Karpas-422 (cell line): ENCODE data around the gene FBRSL1. TPM values are rescaled to one million over a fixed set of nuclear protein-coding genes. Genes with fewer than 3 reads are reported as not detected.

Experiments used
- DNase-seq: peaks from one replicate; pipeline ENCODE4 v3.0.0-alpha.2; 2015
- H2AFZ ChIP-seq: fragments of 200-600 bp; sonication (generic); 2 replicates; pipeline ENCODE4 v1.6.1; 2014; ENCODE audit warnings: antibody characterized with exemption, low read length, mixed read lengths
- H3K27ac ChIP-seq: fragments of 200-600 bp; sonication (generic); 2 replicates; pipeline ENCODE4 v1.5.1; 2014; ENCODE audit warnings: mild to moderate bottlenecking, low read length, moderate library complexity
- H3K27me3 ChIP-seq: fragments of 200-600 bp; sonication (generic); 2 replicates; pipeline ENCODE4 v1.6.1; 2014; ENCODE audit warnings: low read length, mixed read lengths
- H3K36me3 ChIP-seq: fragments of 200-600 bp; sonication (generic); 2 replicates; pipeline ENCODE4 v1.6.1; 2014; ENCODE audit warnings: low read length, mixed read lengths; ENCODE audit not compliant: insufficient read depth
- H3K4me1 ChIP-seq: fragments of 200-600 bp; sonication (generic); 2 replicates; pipeline ENCODE4 v1.6.1; 2014; ENCODE audit warnings: mild to moderate bottlenecking, low read length, mixed read lengths
- H3K4me2 ChIP-seq: fragments of 200-600 bp; sonication (generic); 2 replicates; pipeline ENCODE4 v1.6.1; 2014; ENCODE audit warnings: low read length, low read depth, mild to moderate bottlenecking; ENCODE audit not compliant: poor library complexity, severe bottlenecking
- H3K4me3 ChIP-seq: fragments of 200-600 bp; sonication (generic); 2 replicates; pipeline ENCODE4 v1.5.1; 2014; ENCODE audit warnings: mild to moderate bottlenecking, antibody characterized with exemption, low read length, mixed read lengths
- H3K79me2 ChIP-seq: fragments of 200-600 bp; sonication (generic); 2 replicates; pipeline ENCODE4 v1.6.1; 2014; ENCODE audit warnings: mild to moderate bottlenecking, low read length, mixed read lengths
- H3K9ac ChIP-seq: fragments of 200-600 bp; sonication (generic); 2 replicates; pipeline ENCODE4 v1.6.0; 2014; ENCODE audit warnings: low read length
- H3K9me2 ChIP-seq: fragments of 200-600 bp; sonication (generic), shearing (Covaris generic); replicated peaks from 2 replicates; pipeline ENCODE4 v1.6.0; 2014; ENCODE audit warnings: mild to moderate bottlenecking, low read length, moderate library complexity; ENCODE audit not compliant: insufficient read depth
- H3K9me3 ChIP-seq: fragments of 300-700, 200-600 bp; sonication (generic); 2 replicates; pipeline ENCODE4 v1.6.1; 2014; ENCODE audit warnings: low read length, mixed read lengths
- H4K20me1 ChIP-seq: fragments of 200-600 bp; sonication (generic); 2 replicates; pipeline ENCODE4 v1.6.1; 2014; ENCODE audit warnings: mild to moderate bottlenecking, antibody characterized with exemption, low read length, low read depth; ENCODE audit not compliant: insufficient read depth
- total RNA-seq: library from RNA; depleted of rRNA; stranded (reverse); fragments of >200 nt; shearing (Covaris generic); gene quantifications from 2 replicates; pipeline ENCODE4 v1.2.3, GENCODE V29; 2014; ENCODE audit warnings: low replicate concordance

Gene FBRSL1
- total RNA-seq, 1 experiment from 2014 or later = 4.0 TPM

DNA sequence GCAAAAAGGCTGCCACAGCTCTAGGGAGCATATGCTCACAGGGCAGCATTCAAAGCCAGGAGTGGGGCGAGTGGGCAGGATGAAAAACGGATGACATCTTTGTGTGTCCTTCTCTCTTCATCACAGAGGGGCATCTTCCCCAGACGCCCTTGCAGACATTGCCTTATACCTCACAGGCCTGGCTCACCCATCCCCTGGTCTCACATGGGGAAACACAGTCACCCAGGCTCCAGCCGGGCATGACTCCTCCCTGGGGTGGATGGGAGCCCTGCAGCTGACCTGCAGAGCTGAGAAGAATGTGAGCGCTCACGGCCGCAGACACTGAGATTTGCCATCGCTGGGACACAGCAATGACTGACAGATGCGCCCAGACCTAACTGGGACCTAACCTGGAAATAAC lies 7.2 kb upstream of the FBRSL1 start:
- Histone ChIP-seq H3K9me3 (no peaks in the 10 kb centered on the region), H3K9ac (no peak overlapping the region), H4K20me1 (no peaks in the 10 kb centered on the region), H3K27ac (no peak overlapping the region), H3K36me3 (no peaks in the 10 kb centered on the region), H2AFZ (no peak overlapping the region), H3K4me2 (no peak overlapping the region), H3K4me1 (no peaks in the 10 kb centered on the region), H3K79me2 (no peaks in the 10 kb centered on the region), H3K4me3 (no peak overlapping the region), H3K27me3 (no peaks in the 10 kb centered on the region), H3K9me2 (no peaks in the 10 kb centered on the region)
- DNase-seq = no peak

DNA sequence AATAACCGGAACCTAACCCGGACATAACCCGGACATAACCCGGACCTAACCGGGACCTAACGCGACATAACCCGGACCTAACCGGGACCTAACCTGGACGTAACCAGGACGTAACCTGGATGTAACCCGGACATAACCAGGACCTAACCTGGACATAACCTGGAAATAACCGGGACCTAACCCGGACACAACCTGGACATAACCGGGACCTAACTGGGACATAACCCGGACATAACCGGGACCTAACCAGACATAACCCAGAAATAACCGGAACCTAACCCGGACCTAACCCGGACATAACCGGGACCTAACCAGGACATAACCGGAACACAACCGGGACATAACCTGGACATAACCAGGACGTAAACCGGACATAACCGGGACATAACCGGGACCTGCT lies 6.7 kb upstream of the FBRSL1 start:
- H3K4me2 ChIP-seq = no peak overlapping the region
- H2AFZ ChIP-seq = no peak overlapping the region
- H3K9me3 ChIP-seq = no peaks in the 10 kb centered on the region
- H3K27ac ChIP-seq = no peak overlapping the region
- no peaks in the 10 kb centered on the region for H3K9me2 ChIP-seq
- H3K9ac ChIP-seq = no peak overlapping the region
- DNase-seq = no peak
- H3K4me3 ChIP-seq = no peak overlapping the region
- no peaks in the 10 kb centered on the region for H3K27me3 ChIP-seq
- no peaks in the 10 kb centered on the region for H3K4me1 ChIP-seq
- no peaks in the 10 kb centered on the region for H3K79me2 ChIP-seq
- H3K36me3 ChIP-seq = no peaks in the 10 kb centered on the region
- no peaks in the 10 kb centered on the region for H4K20me1 ChIP-seq

GRCh38 chr12:132483612-132484011 lies 6.3 kb upstream of the FBRSL1 start:
- H3K27ac ChIP-seq = no peak overlapping the region
- H3K4me2 ChIP-seq = no peak overlapping the region
- 0 out of 2 replicates have a peak, but pooled peaks cover 4% of the 10 kb centered on the region for H4K20me1 ChIP-seq
- H3K27me3 ChIP-seq = no peaks in the 10 kb centered on the region
- no peaks in the 10 kb centered on the region for H3K9me2 ChIP-seq
- no peaks in the 10 kb centered on the region for H3K9me3 ChIP-seq
- no peaks in the 10 kb centered on the region for H3K4me1 ChIP-seq
- H3K79me2 ChIP-seq = no peaks in the 10 kb centered on the region
- DNase-seq = no peak
- H3K4me3 ChIP-seq = no peak overlapping the region
- H3K36me3 ChIP-seq = no peaks in the 10 kb centered on the region
- H3K9ac ChIP-seq = no peak overlapping the region
- H2AFZ ChIP-seq = no peak overlapping the region

- Histone ChIP-seq H3K9ac (no peak overlapping the region), H3K36me3 (no peaks in the 10 kb centered on the region), H2AFZ (no peak overlapping the region), H3K79me2 (no peaks in the 10 kb centered on the region), H3K27ac (no peak overlapping the region), H3K9me2 (no peaks in the 10 kb centered on the region), H4K20me1 (0 out of 2 replicates have a peak, but pooled peaks cover 7% of the 10 kb centered on the region), H3K4me2 (no peak overlapping the region), H3K27me3 (no peaks in the 10 kb centered on the region), H3K4me1 (peaks cover 2% of the 10 kb centered on the region), H3K9me3 (no peaks in the 10 kb centered on the region), H3K4me3 (no peak overlapping the region)
- DNase-seq = no peak
Measured at GRCh38 chr12:132484183-132484890, 5.6 kb upstream of the FBRSL1 start.

- no peak for DNase-seq
- H3K4me1 ChIP-seq = peaks cover 5% of the 10 kb centered on the region
- H3K9me2 ChIP-seq = no peaks in the 10 kb centered on the region
- H2AFZ ChIP-seq = no peak overlapping the region
- no peak overlapping the region for H3K4me2 ChIP-seq
- no peak overlapping the region for H3K9ac ChIP-seq
- no peaks in the 10 kb centered on the region for H3K27me3 ChIP-seq
- 0 out of 2 replicates have a peak, but pooled peaks cover 7% of the 10 kb centered on the region for H4K20me1 ChIP-seq
- no peaks in the 10 kb centered on the region for H3K79me2 ChIP-seq
- H3K36me3 ChIP-seq = no peaks in the 10 kb centered on the region
- H3K9me3 ChIP-seq = no peaks in the 10 kb centered on the region
- no peak overlapping the region for H3K4me3 ChIP-seq
- no peak overlapping the region for H3K27ac ChIP-seq
Measured at GRCh38 chr12:132484891-132485441, 5.0 kb upstream of the FBRSL1 start.

GRCh38 chr12:132485619-132486018 lies 4.3 kb upstream of the FBRSL1 start:
- Histone ChIP-seq H3K9ac (no peak overlapping the region), H3K4me3 (no peak overlapping the region), H3K36me3 (no peaks in the 10 kb centered on the region), H3K79me2 (no peaks in the 10 kb centered on the region), H3K27ac (no peak overlapping the region), H3K4me2 (no peak overlapping the region), H3K9me3 (no peaks in the 10 kb centered on the region), H3K27me3 (no peaks in the 10 kb centered on the region), H2AFZ (no peak overlapping the region), H3K4me1 (peaks cover 5% of the 10 kb centered on the region), H3K9me2 (no peaks in the 10 kb centered on the region), H4K20me1 (0 out of 2 replicates have a peak, but pooled peaks cover 7% of the 10 kb centered on the region)
- no peak for DNase-seq

- H3K79me2 ChIP-seq = peaks cover 5% of the 10 kb centered on the region
- no peaks in the 10 kb centered on the region for H3K9me3 ChIP-seq
- no peak for DNase-seq
- peaks cover 12% of the 10 kb centered on the region for H4K20me1 ChIP-seq
- no peak overlapping the region for H3K4me2 ChIP-seq
- no peak overlapping the region for H2AFZ ChIP-seq
- H3K9ac ChIP-seq = no peak overlapping the region
- no peaks in the 10 kb centered on the region for H3K27me3 ChIP-seq
- H3K4me1 ChIP-seq = peaks cover 10% of the 10 kb centered on the region
- no peak overlapping the region for H3K4me3 ChIP-seq
- no peaks in the 10 kb centered on the region for H3K36me3 ChIP-seq
- no peaks in the 10 kb centered on the region for H3K9me2 ChIP-seq
- no peak overlapping the region for H3K27ac ChIP-seq
Measured at GRCh38 chr12:132486168-132486567, 3.8 kb upstream of the FBRSL1 start.

- Histone ChIP-seq H3K9me3 (no peaks in the 10 kb centered on the region), H3K9me2 (no peaks in the 10 kb centered on the region)
- DNase-seq = no peak
Measured at GRCh38 chr12:132486576-132486975, 3.4 kb upstream of the FBRSL1 start.

More at GRCh38 chr12:132486576-132486975, 3.4 kb upstream of the FBRSL1 start:
- Histone ChIP-seq H3K27ac (no peak overlapping the region), H4K20me1 (peaks cover 16% of the 10 kb centered on the region), H2AFZ (no peak overlapping the region), H3K4me3 (no peak overlapping the region), H3K36me3 (no peaks in the 10 kb centered on the region), H3K4me1 (peaks cover 14% of the 10 kb centered on the region), H3K27me3 (no peaks in the 10 kb centered on the region), H3K4me2 (no peak overlapping the region), H3K79me2 (peaks cover 9% of the 10 kb centered on the region), H3K9ac (no peak overlapping the region)
